Measurements from ENCODE around the gene PODXL2.

The PODXL2 gene, protein sequence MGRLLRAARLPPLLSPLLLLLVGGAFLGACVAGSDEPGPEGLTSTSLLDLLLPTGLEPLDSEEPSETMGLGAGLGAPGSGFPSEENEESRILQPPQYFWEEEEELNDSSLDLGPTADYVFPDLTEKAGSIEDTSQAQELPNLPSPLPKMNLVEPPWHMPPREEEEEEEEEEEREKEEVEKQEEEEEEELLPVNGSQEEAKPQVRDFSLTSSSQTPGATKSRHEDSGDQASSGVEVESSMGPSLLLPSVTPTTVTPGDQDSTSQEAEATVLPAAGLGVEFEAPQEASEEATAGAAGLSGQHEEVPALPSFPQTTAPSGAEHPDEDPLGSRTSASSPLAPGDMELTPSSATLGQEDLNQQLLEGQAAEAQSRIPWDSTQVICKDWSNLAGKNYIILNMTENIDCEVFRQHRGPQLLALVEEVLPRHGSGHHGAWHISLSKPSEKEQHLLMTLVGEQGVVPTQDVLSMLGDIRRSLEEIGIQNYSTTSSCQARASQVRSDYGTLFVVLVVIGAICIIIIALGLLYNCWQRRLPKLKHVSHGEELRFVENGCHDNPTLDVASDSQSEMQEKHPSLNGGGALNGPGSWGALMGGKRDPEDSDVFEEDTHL

DNA sequence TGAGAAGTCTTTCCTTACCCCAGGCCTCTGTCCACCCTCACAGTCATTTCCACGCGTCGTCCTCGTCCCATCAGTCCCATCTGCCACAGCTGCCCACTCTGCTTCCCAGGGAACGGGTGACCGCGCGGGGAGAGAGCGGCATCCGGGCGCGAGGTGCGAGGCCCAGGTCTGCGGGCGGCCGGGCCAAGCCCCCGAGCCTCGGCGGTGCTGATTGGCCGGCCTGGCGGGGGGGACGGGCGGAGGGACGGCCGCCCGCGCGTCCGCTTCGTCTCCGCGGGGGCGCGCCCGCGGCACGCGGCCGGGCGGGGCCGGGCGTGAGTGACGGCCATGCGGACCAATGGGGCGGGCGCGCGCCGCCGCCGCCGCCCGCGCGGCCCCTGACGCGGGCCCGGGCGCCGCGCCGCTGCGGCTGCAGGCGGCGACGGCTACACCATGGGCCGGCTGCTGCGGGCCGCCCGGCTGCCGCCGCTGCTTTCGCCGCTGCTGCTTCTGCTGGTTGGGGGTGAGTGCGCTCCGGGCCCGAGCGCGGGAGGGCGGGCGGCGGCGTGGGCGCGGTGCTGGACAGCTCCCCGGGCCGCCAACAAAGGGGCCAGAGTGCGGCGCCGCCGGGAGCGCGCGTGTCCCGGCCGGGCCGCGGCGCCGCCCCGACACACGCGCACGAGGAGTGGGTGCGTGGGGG, at the start of gene PODXL2:
TSS of gene PODXL2 (plus strand) at position 398 of the 679 bp plus-strand sequence. CDS start at position 433, 35 bp downstream.
- DNase-seq: peak; percentile 32

DNA sequence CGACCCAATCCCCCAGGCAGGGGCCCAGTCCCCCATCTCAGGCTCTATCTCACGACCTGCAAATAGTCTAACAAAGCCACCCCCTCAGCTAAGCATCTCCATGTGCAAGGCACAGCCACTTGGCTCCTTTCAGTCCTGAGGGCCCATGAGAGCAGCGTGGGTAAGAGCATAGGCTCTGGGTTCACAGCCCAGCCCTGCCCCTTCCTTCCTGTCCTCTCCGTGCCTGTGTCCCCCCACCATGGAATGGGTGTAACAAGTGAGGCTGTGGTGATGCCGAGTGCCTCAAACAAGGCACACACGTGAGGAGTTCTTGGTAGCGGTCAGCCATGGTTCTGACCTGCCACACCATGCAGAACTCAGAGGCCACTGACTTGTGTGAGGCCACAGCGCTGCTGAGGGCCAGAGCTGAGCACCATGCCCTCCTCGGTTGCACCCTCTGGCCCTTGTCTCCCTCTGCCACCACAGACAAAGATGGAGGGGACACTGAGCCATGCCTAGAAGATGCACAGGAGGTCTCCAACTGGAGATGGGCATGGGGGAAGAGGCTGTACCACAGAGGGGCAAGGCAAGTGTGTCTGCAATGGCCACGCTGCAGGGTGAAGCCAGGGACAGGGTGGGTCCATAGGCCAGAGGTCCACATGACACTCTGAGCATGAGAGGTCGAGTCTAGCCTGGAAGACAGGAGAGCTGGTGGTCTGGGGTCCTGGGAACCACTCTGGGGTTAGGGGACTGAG, 48.5 kb upstream of the PODXL2 start:
- DNase-seq: no peak

DNA sequence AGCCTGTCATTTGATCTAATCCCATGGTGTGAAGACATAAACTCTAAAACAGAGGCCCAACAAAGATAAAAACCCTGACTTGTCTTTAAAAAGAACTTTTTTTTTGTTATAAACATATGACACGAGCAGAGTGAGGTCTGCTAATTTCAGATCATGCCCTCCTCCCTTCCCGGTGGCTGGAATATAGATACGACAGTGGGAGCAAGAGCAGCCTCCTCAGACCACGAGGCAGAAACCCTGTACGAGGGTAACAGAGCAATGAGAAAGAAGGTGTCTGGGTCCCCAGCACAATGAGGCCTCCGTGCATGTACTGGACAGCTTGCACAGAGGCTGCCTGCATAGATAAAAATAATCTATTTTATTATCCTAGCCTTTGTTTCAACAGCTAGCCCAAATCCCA, 44.3 kb upstream of the PODXL2 start:
- DNase-seq: no peak

DNA sequence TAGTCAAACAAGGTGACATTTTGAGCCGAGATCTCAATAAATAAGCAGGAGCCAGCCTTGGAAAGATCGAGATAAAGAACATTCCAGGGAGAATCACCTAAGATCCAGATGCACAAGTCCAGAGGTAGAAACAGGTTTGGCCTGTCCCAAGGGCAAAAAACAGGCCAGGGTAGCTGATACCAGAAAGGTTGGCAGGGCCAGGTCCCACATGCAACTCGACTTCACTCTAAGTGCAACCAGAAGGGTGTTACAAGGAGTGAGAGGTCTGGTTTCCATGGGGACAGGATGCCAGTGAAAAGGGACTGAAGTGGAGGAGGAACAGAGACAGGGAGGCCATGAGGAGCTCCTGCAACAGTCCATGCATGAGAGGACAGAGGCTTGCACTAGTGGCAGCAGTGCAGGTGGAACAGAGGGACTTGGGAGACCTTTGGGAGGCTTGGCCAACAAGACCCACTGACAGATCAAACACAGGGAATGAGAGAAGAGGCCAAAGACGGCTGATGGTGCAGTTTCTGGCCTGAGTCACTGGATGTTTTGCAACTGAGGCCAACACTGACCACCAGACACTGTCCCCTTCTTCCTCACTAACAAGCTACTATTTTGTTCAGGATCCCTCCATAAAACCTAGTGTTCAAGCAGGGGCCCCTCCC, 43.7 kb upstream of the PODXL2 start:
- no peak for DNase-seq

DNA sequence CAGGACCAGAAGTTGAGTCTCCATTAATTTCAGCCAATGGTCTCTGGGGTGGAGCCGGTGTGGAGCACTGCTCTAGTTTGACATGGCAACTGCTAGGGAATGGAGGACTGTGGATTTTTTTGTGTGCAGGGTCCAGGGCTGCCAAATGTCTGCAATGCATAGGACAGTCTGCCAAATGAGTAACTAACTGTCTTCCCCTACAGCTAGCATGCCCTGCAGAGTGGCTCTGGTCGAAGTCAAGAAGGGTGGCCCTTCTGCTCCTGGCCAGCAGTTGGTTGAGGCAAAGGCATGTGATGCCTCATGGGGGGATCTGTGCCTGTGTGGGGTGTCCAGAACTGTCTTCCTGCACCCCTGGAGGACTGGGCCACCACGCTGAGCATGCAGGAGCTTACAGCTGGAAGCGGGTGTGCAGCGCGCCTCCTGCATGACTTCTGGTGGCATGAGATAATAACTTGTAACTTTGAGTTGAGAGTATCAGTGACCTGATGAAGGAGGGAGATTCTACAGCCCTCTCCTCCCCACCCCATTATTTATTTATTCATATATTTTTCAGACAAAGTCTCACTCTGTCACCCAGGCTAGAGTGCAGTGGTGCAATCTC, 43.1 kb upstream of the PODXL2 start:
- DNase-seq: no peak

DNA sequence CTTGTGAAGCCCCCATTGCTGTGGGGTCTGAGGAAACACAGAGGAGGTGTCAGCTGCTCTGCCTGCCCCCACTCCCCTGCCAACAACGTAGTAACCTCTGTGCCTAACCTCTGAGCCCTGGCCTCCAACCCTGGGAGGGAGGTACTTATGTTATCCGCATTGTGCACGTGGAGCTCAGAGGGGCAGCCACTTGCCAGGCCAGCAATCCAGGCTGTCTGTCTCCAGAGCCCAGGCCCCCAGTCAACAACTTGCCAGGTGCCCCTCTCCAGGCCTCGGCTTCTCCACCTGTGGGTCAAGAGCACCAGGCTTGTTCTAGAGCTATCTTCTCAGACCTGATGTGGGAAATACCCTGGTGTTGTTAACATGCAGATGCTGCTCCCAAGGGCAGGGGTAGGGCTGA, 41.1 kb upstream of the PODXL2 start:
- DNase-seq: no peak

DNA sequence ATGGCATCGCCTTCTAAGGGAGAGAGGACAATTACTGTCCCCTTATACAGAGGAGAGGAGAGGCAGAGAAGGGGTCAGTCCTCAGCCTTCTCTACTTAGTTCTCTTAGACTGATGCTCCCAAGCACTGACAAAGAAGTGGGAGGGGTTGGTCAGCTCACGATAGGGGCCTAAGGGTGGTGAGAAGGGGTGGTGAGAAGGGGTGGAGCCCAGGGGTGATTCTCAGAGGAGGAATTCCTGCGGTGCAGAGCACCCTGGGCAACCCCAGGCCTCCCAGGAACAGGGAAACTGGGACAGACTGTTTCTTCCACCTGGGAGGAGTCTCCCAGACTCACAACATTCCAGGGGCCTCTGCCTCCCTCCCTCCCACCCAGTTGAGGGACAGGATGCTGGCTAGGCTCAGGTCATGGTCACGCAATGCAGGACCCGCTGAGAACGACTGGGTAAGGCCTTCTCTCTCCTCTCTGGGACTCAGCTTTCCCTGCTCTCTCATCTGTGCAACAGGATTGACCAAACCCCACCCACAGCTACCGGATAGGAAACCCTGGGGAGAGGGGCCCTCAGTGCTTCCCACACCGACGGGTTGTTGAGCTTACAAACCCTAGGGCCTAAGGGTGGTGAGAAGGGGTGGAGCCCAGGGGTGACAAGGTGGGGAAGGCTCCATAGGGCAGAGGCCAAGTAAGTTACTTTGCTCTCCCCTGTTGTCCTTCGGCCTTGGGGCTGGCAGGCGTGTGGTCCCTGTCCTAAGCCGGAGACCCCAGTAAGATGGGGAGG, 40.0 kb upstream of the PODXL2 start:
- peak; percentile 22 for DNase-seq

DNA sequence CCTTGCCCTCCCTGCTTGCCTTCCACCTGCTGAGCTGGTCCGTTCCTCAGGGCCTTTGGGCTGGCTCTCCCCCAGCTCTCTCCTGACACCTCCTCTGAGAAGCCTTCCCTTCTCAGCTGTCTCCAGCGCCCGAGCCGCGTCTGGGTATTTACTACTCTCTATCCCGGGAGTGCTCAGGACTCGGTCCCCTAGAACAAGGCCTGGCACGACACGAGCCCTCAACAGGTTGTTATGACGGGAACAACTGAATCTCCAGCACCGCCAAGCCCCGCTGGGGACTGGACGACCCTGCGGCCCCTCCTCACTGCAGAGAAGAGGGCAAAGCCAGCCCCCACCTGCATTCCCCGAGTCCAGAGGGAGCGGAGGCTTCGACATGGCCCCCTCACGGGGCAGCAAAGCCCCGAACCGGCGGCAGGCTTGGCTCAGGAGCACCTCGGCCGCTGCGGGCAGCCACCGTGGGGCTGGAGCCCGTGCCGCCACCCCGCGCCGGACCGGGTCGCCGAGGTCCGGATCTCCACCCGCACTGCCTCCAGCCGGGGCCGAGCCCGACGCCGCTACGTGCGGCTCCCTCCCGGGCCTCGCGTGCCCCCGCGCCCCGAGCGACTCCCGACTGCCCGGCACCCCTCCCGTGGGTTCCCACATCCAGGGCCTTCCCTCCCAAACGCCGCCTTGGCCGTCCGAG, 39.2 kb upstream of the PODXL2 start:
- DNase-seq: no peak

DNA sequence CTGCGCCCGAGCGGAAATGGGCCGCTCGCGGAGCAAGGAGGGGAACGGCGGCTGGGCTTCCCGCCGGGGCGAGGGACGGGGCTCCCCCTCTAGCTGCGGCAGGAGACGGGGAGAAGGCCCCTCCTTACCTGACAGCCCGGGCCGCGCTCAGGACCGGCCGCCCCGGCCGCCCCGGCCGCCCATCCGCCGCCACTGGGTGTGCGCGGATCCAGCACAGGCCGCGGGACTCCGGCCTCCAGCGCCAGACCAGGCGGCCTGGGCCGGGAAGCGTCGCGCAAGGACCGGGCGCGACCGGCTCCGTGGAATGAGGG, 38.7 kb upstream of the PODXL2 start:
- peak; percentile 40 for DNase-seq

DNA sequence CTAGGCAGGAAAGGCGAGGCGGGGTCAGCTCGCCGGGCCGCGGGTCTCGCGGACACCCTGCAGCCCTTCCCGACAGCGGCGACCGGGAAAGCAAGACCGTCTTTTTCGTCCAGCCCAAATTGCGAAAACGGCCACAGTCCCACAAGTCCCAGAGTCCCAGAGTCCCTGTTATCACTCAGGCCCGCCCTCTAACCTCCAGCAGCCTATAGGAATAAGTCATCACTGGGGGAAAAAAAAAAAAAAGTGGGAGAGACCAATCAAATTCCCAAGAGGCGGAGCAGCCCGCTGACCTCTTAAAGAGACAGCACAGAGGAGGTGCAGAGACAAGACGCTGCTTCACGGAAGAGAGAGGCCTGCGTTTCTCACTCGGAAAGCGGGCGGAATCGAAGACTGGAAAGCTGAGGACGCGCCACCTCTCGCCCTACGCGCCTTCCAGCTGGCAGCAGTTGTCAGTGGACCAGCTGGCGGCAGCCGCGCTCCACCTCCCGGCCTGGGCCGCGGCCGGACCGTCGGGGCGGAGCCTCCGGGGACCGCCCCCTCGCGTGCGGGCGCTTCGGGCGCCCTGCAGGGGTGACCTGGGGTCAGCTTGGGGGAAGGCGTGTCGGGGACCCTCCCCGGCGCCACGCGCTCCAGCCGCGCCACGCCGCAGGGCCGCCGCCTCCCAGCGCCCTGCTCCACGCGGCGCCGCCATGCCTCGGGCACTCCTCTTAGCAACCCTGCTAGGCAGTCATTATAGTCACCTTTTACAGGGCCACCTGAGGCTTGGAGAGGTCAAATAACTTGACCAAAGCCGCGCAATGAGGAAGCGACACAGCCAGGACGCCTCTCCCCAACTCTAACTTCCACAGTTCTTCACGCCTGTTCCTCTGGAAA, 38.2 kb upstream of the PODXL2 start, which contains the start of gene TPRA1:
TSS of gene TPRA1 (minus strand) at position 141 of the 873 bp plus-strand sequence. CDS start 10,587 bp downstream, outside the sequence.
- DNase-seq: peak; percentile 84

DNA sequence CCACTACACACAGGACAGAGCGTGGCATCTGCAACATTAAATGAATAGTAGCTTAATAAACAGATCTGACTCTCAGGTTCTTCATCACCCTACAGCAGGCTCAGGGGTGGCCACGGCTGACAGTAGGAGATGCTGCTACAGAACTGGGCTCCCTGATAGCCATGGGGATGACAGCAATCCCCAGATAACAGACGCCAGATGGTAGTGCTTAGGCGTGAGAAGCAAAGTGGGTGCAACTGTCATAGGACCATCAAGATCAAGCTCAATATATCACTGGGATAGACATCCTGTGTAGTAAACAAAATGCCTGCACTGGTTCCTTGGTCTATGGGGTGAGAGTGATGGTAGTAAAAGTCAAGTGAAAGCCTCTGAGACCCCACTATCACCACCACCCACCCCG, 35.8 kb upstream of the PODXL2 start:
- no peak for DNase-seq

DNA sequence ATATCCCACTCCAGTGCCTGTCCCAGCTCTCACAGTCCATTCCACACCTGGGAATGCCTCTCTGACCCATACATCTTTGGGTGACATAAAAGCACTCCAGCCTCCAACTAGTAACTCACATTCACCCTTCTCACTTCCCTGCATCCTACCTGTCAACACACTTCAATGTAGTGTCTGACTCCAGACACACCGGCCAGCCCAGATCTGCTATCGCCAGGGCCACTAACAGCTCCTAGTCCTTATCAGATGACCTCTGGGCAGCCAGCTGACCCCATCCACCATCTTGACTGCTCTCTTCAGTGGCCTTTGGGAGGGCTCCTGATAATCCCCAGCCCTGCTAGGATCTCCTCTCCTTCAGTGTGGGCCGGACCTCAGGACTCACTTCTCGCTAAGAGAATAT, 33.7 kb upstream of the PODXL2 start:
- DNase-seq: no peak

DNA sequence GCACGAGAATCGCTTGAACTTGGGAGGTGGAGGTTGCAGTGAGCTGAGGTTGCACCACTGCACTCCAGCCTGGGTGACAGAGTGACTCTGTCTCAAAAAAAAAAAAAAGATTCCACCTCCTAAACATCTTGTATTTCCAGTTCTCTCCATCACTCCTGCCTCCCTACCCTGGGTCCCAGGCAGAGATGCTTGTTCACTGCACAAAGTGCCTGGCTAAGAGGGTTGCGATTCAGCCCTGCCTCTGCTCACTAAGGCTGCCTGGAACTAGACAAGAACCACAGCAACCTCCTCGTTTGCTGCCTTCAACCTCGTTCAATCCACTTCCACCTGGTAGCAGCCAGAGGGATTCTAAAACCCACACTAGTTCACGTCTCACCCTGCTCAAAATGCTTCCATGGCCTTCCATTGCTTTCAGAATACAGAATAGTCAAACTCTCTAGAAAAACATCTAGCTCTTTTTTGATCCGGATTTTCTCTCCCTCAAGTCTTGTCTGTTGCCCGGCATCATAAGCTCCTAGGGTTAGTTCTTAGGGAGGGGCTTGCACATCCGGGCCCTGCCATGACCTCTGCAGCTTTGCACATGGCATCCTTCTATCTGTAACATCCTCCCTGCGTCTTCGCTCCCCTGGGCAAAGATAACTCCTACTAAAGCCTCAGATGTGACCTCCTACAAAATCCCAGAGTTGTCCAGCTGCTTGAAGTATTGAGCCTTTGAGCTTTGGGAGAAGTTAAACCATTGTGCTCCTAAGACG, 31.8 kb upstream of the PODXL2 start:
- no peak for DNase-seq

DNA sequence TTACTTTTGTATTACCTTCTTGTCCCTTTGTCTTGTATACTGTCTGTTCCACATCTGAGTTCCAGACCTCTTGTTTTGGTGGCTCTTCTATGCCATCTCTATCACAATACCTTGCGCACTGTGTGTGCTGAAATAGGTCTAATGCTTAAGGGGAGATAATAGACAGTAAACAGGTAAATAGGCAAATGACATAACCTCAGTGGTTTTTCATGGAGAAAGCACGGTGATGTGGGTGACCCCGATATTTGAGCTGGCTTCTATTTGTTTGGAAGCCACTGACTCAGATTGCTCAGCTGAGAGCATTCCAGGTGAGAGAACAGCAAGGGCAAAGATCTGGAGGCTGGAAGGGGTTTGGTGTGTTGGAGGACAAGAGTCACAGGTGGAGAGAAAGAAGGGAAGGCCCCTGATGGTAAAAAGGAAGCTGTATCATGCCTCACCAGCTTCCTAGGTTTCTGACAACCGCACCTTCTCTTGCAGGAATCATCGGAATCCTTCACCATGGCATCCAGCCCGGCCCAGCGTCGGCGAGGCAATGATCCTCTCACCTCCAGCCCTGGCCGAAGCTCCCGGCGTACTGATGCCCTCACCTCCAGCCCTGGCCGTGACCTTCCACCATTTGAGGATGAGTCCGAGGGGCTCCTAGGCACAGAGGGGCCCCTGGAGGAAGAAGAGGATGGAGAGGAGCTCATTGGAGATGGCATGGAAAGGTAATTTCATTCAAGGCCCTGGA, 30.0 kb upstream of the PODXL2 start:
- DNase-seq: no peak

DNA sequence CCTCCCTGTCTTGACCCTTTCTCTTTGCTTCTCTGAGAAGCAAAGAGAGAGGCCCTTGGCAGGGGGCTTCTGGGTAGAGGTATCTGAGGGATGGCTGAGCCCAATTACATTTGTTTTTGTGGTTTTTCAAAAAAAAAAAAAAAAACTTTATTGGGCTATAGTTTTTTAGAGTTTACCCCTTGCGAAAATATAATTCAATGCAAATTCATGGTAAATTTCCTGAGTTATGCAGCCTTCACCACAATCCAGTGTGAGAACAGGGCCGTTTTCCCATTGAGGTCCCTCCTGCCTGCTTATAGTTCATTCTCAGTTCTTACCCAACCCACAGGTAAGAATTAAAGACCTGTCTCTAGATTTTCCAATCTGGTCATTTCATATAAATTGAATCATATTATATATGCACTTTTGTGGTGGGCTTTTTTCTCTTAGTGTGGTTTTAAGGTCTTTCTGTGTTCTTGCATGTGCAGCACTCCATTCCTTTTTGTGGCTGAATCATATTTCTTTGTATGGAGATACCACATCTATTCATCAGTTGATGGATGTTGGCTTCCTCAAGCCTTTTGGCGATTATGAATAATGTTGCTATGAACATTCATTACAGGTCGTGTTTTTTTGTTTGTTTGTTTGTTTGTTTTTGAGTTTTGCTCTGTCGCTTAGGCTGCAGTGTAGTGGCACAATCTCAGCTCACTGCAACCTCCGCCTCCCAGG, 28.1 kb upstream of the PODXL2 start:
- no peak for DNase-seq

DNA sequence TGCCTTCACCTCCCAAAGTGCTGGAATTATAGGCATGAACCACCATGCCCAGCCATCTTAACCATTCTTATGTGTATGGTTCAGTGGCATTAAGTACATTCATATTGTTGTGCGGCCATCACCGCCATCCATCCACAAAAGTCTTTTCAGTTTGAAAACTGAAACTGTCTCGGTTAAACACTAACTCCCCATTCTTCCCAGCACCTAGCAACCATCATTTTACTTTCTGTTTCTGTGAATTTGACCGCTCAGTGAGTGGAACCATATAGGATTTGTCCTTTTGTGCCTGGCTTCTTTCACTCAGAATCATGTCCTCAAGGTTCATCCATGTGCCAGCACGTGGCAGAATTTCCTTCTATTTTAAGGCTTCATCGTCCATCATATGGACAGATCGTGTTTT, 24.9 kb upstream of the PODXL2 start:
- DNase-seq: no peak

DNA sequence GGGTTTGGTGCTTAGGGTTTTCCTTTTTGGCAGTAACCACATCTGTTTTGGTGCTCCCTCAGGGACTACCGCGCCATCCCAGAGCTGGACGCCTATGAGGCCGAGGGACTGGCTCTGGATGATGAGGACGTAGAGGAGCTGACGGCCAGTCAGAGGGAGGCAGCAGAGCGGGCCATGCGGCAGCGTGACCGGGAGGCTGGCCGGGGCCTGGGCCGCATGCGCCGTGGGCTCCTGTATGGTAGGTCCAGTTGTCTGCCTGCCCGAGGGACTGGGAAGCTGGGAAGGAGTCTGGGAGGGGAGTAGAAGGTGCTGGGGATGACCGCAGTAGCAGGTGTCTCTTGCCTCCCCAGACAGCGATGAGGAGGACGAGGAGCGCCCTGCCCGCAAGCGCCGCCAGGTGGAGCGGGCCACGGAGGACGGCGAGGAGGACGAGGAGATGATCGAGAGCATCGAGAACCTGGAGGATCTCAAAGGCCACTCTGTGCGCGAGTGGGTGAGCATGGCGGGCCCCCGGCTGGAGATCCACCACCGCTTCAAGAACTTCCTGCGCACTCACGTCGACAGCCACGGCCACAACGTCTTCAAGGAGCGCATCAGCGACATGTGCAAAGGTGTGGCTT, 24.3 kb upstream of the PODXL2 start:
- DNase-seq: no peak

Data from activated naive CD4-positive, alpha-beta T cell treated with Interleukin-2 at 50 U/mL for 16 hours (primary cell).